Measurements from ENCODE around the gene FAM193A. TPM values are rescaled to one million over a fixed set of nuclear protein-coding genes. Genes with fewer than 3 reads are reported as not detected.

Gene FAM193A
- total and polyA plus RNA-seq, 2 experiments from 2014 or later = 12.0 to 22.9 TPM

DNA sequence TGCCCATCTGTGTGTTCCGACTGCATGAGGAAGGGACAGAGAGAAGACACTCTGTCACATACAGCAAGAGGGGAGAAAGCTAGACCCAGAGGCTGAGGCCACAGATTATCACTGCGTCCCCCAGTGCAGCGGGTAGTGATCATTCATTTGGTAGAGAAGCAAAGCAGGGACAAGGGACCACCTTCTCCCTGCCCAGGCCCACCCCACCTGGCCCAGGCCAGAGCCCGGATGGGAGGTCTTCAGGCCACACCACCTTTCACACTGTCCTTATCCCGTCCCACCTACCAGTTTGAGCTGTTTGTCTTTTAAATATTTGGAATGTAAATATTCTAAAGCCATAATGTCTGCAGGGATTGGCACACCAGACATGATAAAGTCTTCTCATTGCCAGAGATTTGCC is 209.1 kb downstream of the FAM193A start:
- DNase-seq (ENCODE audit: low spot score) (no peak), ATAC-seq (no peak)
- Histone ChIP-seq H3K4me2 (no peak overlapping the region), H2AFZ (no peak overlapping the region), H3K79me2 (replicated peaks; ENCODE audit: insufficient read depth) (peaks cover 5% of the 10 kb centered on the region), H3F3A (replicated peaks; ENCODE audit: low read depth) (no peaks in the 10 kb centered on the region), H3K36me3 (ENCODE audit: insufficient read depth) (peaks cover 16% of the 10 kb centered on the region), H3K4me1 (ENCODE audit: insufficient read depth) (no peaks in the 10 kb centered on the region), H3K27ac (ENCODE audit: low read depth) (no peak overlapping the region), H3K27me3 (ENCODE audit: insufficient read depth) (no peaks in the 10 kb centered on the region), H3K4me3 (no peak overlapping the region), H4K20me1 (replicated peaks; ENCODE audit: insufficient read depth) (no peaks in the 10 kb centered on the region; the same call in none of the 2 replicates), H3K9me2 (ENCODE audit: insufficient read depth) (no peaks in the 10 kb centered on the region)
- Mint-ChIP-seq H3K36me3 (ENCODE audit: low read depth) (peaks cover 48% of the 10 kb centered on the region), H3K27me3 (ENCODE audit: insufficient read depth, low read depth, poor library complexity) (peaks cover 4% of the 10 kb centered on the region), H3K4me1 (no peaks in the 10 kb centered on the region; the same call in 2 of the 3 replicates), H3K9me3 (no peaks in the 10 kb centered on the region), H3K27ac (no peak overlapping the region), H3K4me3 (no peak overlapping the region)
- TF ChIP-seq, protein P1, sequence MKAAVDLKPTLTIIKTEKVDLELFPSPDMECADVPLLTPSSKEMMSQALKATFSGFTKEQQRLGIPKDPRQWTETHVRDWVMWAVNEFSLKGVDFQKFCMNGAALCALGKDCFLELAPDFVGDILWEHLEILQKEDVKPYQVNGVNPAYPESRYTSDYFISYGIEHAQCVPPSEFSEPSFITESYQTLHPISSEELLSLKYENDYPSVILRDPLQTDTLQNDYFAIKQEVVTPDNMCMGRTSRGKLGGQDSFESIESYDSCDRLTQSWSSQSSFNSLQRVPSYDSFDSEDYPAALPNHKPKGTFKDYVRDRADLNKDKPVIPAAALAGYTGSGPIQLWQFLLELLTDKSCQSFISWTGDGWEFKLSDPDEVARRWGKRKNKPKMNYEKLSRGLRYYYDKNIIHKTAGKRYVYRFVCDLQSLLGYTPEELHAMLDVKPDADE (IDR thresholded peaks at IDR 0.05) = no peak
- no peak for TF ChIP-seq EZH2phosphoT487 (IDR thresholded peaks at IDR 0.05; ENCODE audit: unreplicated experiment)
- TF ChIP-seq CREB1 (CRISPR knock-in tag; IDR thresholded peaks at IDR 0.05; ENCODE audit: low read depth) = no peak
- TF ChIP-seq, protein P2, sequence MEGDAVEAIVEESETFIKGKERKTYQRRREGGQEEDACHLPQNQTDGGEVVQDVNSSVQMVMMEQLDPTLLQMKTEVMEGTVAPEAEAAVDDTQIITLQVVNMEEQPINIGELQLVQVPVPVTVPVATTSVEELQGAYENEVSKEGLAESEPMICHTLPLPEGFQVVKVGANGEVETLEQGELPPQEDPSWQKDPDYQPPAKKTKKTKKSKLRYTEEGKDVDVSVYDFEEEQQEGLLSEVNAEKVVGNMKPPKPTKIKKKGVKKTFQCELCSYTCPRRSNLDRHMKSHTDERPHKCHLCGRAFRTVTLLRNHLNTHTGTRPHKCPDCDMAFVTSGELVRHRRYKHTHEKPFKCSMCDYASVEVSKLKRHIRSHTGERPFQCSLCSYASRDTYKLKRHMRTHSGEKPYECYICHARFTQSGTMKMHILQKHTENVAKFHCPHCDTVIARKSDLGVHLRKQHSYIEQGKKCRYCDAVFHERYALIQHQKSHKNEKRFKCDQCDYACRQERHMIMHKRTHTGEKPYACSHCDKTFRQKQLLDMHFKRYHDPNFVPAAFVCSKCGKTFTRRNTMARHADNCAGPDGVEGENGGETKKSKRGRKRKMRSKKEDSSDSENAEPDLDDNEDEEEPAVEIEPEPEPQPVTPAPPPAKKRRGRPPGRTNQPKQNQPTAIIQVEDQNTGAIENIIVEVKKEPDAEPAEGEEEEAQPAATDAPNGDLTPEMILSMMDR (conservative IDR thresholded peaks at IDR 0.05; ENCODE audit: low read depth in 2 of 2) = no peak
- TF ChIP-seq ZNF331 (CRISPR knock-in tag; IDR thresholded peaks at IDR 0.05; ENCODE audit: low read depth) = no peak
- TF ChIP-seq JUNB (IDR thresholded peaks at IDR 0.05; ENCODE audit: unreplicated experiment) = no peak
- no peak for TF ChIP-seq POLR2AphosphoS5 (IDR thresholded peaks at IDR 0.05; ENCODE audit: low read depth)
- no peak for TF ChIP-seq ZNF462 (CRISPR knock-in tag; IDR thresholded peaks at IDR 0.05)
- TF ChIP-seq, protein P3, sequence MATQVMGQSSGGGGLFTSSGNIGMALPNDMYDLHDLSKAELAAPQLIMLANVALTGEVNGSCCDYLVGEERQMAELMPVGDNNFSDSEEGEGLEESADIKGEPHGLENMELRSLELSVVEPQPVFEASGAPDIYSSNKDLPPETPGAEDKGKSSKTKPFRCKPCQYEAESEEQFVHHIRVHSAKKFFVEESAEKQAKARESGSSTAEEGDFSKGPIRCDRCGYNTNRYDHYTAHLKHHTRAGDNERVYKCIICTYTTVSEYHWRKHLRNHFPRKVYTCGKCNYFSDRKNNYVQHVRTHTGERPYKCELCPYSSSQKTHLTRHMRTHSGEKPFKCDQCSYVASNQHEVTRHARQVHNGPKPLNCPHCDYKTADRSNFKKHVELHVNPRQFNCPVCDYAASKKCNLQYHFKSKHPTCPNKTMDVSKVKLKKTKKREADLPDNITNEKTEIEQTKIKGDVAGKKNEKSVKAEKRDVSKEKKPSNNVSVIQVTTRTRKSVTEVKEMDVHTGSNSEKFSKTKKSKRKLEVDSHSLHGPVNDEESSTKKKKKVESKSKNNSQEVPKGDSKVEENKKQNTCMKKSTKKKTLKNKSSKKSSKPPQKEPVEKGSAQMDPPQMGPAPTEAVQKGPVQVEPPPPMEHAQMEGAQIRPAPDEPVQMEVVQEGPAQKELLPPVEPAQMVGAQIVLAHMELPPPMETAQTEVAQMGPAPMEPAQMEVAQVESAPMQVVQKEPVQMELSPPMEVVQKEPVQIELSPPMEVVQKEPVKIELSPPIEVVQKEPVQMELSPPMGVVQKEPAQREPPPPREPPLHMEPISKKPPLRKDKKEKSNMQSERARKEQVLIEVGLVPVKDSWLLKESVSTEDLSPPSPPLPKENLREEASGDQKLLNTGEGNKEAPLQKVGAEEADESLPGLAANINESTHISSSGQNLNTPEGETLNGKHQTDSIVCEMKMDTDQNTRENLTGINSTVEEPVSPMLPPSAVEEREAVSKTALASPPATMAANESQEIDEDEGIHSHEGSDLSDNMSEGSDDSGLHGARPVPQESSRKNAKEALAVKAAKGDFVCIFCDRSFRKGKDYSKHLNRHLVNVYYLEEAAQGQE (IDR thresholded peaks at IDR 0.05; ENCODE audit: unreplicated experiment) = no peak
